GM19240 (cell line): Measurements from ENCODE around the gene SFXN3.
"Not testable (repeated sequence)": the region's sequence is repeated elsewhere in the genome, so short reads cannot be mapped to it uniquely, and the experiment has no call there.

Source experiments
- DNase-seq: peaks from one replicate; pipeline ENCODE4 v3.0.0; 2011; ENCODE audit warnings: low spot score; ENCODE audit not compliant: insufficient read length

Gene SFXN3

GRCh38 chr10:101014966-101015581, 16.0 kb upstream of the SFXN3 start:
- no peak for DNase-seq

DNA sequence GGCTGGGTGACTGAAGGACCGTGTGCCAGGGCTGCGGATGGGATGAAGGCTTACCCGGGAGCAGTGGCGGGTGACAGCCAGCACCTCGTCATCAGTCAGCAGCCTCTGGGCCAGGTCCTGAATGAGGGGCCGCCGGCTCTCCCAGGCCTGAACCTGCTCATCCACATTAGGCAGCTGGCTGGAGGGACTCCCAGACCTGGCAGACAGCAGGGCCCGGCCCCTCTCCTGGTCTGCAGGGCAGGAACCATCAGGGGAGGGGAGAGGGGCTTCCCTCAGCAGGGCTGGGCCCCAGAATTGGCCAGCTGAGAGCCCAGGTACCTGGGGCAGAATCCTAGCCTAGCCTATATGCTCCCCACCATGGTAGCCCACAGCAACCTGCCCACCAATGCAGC, 15.5 kb upstream of the SFXN3 start:
- no peak for DNase-seq

DNA sequence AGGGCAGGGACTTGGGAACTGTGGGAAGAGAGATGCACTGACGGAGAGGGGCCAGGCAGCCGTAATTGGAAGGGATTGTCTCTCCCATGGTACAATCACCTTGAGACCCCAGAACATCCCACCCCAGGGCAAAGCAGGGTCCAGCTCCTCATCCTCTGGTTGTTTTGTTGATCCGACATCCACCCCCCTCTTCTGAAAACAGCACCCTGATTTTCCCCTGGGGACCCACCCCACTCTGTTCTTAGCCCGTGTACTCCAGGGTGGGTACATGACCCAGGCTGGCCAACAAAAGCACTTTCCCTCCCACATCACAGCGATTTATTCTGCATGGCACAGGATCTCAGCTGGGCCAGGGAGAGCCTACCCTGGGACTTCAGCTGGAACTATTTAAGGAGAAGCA, 14.2 kb upstream of the SFXN3 start:
- no peak for DNase-seq

GRCh38 chr10:101018118-101018599, 12.9 kb upstream of the SFXN3 start:
- DNase-seq = no peak

- DNase-seq = no peak
These were observed 12.2 kb upstream of the SFXN3 start for GRCh38 chr10:101018600-101019439.

DNA sequence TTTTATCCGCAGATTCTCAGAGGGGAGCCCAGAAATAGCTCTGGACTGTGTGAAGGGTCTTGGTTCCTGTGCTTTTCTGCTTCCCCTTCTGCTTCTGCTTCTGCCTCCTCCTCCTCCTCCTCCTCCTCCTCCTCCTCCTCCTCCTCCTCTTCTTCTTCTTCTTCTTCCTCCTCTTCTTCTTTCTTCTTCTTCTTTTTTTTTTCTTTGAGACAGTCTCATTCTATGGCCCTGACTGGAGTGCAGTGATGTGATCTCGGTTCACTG, 11.7 kb upstream of the SFXN3 start:
- no peak for DNase-seq

- no peak for DNase-seq
These were observed 10.5 kb upstream of the SFXN3 start for GRCh38 chr10:101020427-101021075.

DNA sequence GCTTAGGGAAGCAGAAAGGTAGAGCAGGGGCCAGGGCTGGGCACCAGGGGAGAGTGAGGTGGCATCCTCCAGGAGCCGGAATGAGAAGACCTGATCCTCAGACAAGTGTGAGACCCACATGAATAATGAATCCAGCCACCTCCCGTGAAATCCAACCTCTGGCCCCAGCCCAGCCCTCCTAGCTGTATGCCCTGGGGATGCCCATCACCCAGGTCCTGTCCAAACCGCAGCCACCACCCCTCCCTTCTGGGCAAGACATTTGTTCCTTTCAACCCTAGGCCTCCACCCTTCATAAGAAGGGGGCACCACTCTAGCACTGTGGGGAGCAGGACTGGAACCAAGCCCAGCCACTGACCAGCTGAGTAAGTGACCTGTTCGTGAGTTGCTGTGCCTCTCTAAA, 9.8 kb upstream of the SFXN3 start:
- DNase-seq = no peak

- no peak for DNase-seq
These were observed 9.3 kb upstream of the SFXN3 start for GRCh38 chr10:101021692-101022251.

GRCh38 chr10:101022967-101023705, 7.9 kb upstream of the SFXN3 start:
- no peak for DNase-seq

- DNase-seq = no peak
These were observed 3.8 kb upstream of the SFXN3 start for GRCh38 chr10:101027106-101027720.

DNA sequence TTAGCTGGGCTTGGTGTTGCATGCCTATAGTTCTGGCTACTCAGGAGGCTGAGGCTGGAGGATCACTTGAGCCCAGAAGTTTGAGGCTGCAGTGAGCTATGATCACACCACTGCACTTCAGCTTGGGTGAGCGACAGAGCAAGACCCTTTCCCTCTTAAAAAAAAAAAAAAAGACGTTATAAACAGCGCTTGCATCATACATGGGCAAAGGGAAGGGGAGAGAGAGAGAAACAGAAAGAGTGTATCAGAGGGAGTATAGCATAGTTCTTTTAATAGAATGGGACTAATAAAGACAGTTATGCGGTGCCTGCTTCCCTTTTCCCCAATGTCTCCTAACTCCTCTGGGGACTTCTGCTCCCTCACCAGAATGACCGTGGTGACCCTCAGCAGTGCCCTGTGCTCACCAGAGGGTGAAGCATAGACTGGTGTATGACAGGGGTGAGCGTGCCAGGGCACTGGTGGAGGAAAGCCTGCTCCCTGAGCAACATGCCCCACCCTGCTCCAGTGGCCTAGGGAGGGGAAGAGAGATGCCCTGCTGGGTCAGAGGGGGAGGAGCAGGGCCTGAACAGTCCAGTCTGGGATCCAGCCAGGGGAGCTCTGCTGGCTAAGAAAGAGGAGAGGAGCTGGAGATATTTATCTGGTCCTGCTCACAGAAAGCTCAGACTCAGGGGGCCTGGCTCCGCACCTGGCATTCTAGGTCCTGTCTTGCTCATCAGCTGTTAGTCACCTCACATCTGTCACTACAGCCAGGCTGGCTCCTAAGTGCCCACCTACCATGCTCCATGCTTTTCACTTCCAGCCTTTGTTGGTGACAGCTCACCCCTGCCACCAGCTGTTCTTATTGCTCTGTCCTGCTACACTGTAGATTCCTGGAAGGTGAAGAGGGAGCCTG, 2.3 kb upstream of the SFXN3 start:
- no peak for DNase-seq

GRCh38 chr10:101029520-101030295, 1.3 kb upstream of the SFXN3 start:
- no peak for DNase-seq

- DNase-seq = no peak
These were observed 422 bp upstream of the SFXN3 start for GRCh38 chr10:101030496-101031127.

DNA sequence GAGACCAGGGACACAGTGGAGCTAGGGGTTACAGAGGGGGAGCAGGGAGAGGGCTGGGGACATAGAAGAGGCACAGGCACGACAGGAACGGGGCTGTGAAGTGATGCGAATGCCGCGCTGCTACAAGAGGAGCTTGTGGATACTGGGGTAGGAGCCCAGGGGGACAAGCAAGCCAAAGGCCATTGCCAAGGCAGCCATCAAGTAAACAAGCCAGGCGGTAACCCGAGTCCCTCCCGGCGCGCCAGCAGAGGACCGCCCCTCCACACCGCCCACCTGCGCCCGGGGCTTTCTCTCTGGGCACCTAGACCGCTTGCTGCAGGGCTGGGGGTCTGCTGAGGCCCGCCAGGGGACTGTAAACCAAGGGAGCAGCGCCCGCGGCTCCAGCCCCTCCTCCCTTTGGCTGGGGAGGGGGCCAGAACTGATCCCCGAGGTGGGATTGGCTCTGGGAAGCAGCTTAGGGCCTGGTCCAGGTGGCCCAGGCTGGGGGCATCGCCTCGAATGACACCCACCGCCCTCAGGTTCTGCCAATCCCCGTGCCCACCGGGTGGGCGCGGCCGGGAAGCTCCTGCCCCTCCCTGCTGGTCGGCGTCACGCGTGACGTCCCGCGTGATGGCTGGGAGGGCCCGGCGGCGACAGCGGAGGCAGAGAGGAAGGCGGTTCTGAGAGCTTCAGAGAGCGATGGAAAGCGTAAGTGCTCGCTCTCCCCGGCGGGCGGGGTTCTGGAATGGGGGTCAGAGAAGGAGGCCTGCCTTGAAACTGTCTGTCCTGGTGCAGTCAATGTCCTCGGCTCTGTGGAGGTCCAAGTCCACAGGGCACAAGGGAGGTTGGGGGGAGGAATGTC, 982 bp downstream of the SFXN3 start:
- no peak for DNase-seq

- no peak for DNase-seq
These were observed 1.7 kb downstream of the SFXN3 start for GRCh38 chr10:101032637-101033224.

GRCh38 chr10:101033276-101033675, 2.2 kb downstream of the SFXN3 start:
- no peak for DNase-seq

DNA sequence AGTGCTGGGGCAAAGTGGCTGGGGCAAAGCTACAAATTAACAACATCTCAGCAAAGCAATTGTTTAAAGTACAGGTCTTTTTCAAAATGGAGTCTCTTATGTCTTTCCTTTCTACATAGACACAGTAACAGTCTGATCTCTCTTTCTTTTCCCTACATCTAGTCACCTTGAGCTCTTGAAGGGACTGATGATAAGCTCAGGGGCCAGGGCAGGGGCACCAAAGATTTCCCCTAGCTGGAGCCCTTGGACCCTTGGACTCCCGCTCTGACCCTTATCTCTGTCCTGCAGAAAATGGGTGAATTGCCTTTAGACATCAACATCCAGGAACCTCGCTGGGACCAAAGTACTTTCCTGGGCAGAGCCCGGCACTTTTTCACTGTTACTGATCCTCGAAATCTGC, 3.4 kb downstream of the SFXN3 start:
- not testable (repeated sequence) for DNase-seq
